Glutamatergic neuron (in vitro differentiated cells): ENCODE results near the gene ANKRD60. TPM values are rescaled to one million over a fixed set of nuclear protein-coding genes. Genes with fewer than 3 reads are reported as not detected.

Experiments
- DNase-seq: peaks from one replicate; pipeline ENCODE4 v3.0.0; 2022
- H3K27ac Mint-ChIP-seq: one replicate; pipeline ENCODE4 v1.8.0; 2020; ENCODE audit warnings: mild to moderate bottlenecking, mixed read lengths, inconsistent platforms; ENCODE audit not compliant: unreplicated experiment
- H3K27me3 Mint-ChIP-seq: one replicate; pipeline ENCODE4 v1.8.0; 2020; ENCODE audit warnings: mild to moderate bottlenecking, moderate library complexity, mixed read lengths, inconsistent platforms; ENCODE audit not compliant: unreplicated experiment
- H3K36me3 Mint-ChIP-seq: one replicate; pipeline ENCODE4 v1.8.0; 2020; ENCODE audit warnings: mild to moderate bottlenecking, mixed read lengths, inconsistent platforms; ENCODE audit not compliant: unreplicated experiment
- H3K4me1 Mint-ChIP-seq: one replicate; pipeline ENCODE4 v1.8.0; 2020; ENCODE audit warnings: mild to moderate bottlenecking, low read depth, mixed read lengths, inconsistent platforms; ENCODE audit not compliant: unreplicated experiment
- H3K4me3 Mint-ChIP-seq: one replicate; pipeline ENCODE4 v1.8.0; 2020; ENCODE audit warnings: mild to moderate bottlenecking, mixed read lengths, inconsistent platforms; ENCODE audit not compliant: unreplicated experiment
- H3K9me3 Mint-ChIP-seq: one replicate; pipeline ENCODE4 v1.8.0; 2020; ENCODE audit warnings: mild to moderate bottlenecking, moderate library complexity, mixed read lengths, inconsistent platforms; ENCODE audit not compliant: unreplicated experiment
- CTCF ChIP-seq: fragments of 200-600 bp; sonication (generic); IDR thresholded peaks from one replicate; pipeline ENCODE4 v1.5.0; 2021; ENCODE audit not compliant: partially characterized antibody, unreplicated experiment
- total RNA-seq: library from RNA; stranded (reverse); fragmentation: NEBNext Ultra II Directional; extraction: Animal tissue kit (Norgen Biotek cat#: 25700); gene quantifications from one replicate; pipeline ENCODE4 v1.2.1, GENCODE V29; 2021; ENCODE audit not compliant: unreplicated experiment

The ANKRD60 gene
- total RNA-seq, 1 donor from 2014 or later, result not detected

GRCh38 chr20:58244517-58245030 is 16.1 kb upstream of the ANKRD60 start:
- Mint-ChIP-seq H3K27ac (no peak overlapping the region), H3K36me3 (no peaks in the 10 kb centered on the region), H3K9me3 (peaks cover 2% of the 10 kb centered on the region), H3K4me3 (no peak overlapping the region), H3K27me3 (no peaks in the 10 kb centered on the region), H3K4me1 (no peaks in the 10 kb centered on the region)
- no peak for DNase-seq
- TF ChIP-seq CTCF, result no peak

- H3K27me3 Mint-ChIP-seq, result no peaks in the 10 kb centered on the region
- no peak overlapping the region for H3K27ac Mint-ChIP-seq
Observed at GRCh38 chr20:58243653-58244410, 15.4 kb upstream of the ANKRD60 start.

GRCh38 chr20:58242824-58243223 is 14.4 kb upstream of the ANKRD60 start:
- DNase-seq, result no peak
- no peak overlapping the region for H3K27ac Mint-ChIP-seq
- no peak overlapping the region for H3K4me3 Mint-ChIP-seq
- no peaks in the 10 kb centered on the region for H3K36me3 Mint-ChIP-seq
- H3K9me3 Mint-ChIP-seq, result peaks cover 2% of the 10 kb centered on the region
- TF ChIP-seq CTCF, result no peak
- H3K4me1 Mint-ChIP-seq, result no peaks in the 10 kb centered on the region
- no peaks in the 10 kb centered on the region for H3K27me3 Mint-ChIP-seq

More at GRCh38 chr20:58243653-58244410, 15.4 kb upstream of the ANKRD60 start:
- no peak for TF ChIP-seq CTCF
- Mint-ChIP-seq H3K4me1 (no peaks in the 10 kb centered on the region), H3K9me3 (peaks cover 2% of the 10 kb centered on the region), H3K4me3 (no peak overlapping the region), H3K36me3 (no peaks in the 10 kb centered on the region)
- DNase-seq, result no peak

- Mint-ChIP-seq H3K36me3 (no peaks in the 10 kb centered on the region), H3K27me3 (no peaks in the 10 kb centered on the region), H3K27ac (no peak overlapping the region), H3K9me3 (peaks cover 2% of the 10 kb centered on the region), H3K4me3 (no peak overlapping the region), H3K4me1 (no peaks in the 10 kb centered on the region)
- TF ChIP-seq CTCF, result no peak
- DNase-seq, result no peak
Observed at GRCh38 chr20:58241766-58242465, 13.5 kb upstream of the ANKRD60 start.

GRCh38 chr20:58240471-58240870 is 12.0 kb upstream of the ANKRD60 start:
- no peaks in the 10 kb centered on the region for H3K27me3 Mint-ChIP-seq

More at GRCh38 chr20:58240471-58240870, 12.0 kb upstream of the ANKRD60 start:
- H3K27ac Mint-ChIP-seq, result no peak overlapping the region
- no peak for DNase-seq
- TF ChIP-seq CTCF, result no peak
- H3K4me3 Mint-ChIP-seq, result no peak overlapping the region
- no peaks in the 10 kb centered on the region for H3K36me3 Mint-ChIP-seq
- H3K9me3 Mint-ChIP-seq, result peaks cover 4% of the 10 kb centered on the region
- peaks cover 4% of the 10 kb centered on the region for H3K4me1 Mint-ChIP-seq
